ENCODE measurements around the gene LRIF1. TPM values are rescaled to one million over a fixed set of nuclear protein-coding genes. Genes with fewer than 3 reads are reported as not detected.
A peak's percentile ranks its signal among the peaks of the same experiment; 100 is the strongest.
"Not testable (repeated sequence)": the region's sequence is repeated elsewhere in the genome, so short reads cannot be mapped to it uniquely, and the experiment has no call there.

Gene LRIF1
- total RNA-seq, 1 donor from 2014 or later = 8.5 TPM

- DNase-seq (ENCODE audit: low read depth in 2 of 2) = no peak
Observed at GRCh38 chr1:110948038-110948810, 15.5 kb downstream of the LRIF1 start.

- peak; percentile 1 to 32 for DNase-seq (ENCODE audit: low read depth in 2 of 2)
Observed at GRCh38 chr1:110945626-110946025, 18.1 kb downstream of the LRIF1 start.

GRCh38 chr1:110944806-110945205, 18.9 kb downstream of the LRIF1 start:
- no peak for DNase-seq (ENCODE audit: low read depth in 2 of 2)

- no peak for DNase-seq (ENCODE audit: low read depth in 2 of 2)
Observed at GRCh38 chr1:110936567-110936966, 27.2 kb downstream of the LRIF1 start.

GRCh38 chr1:110931097-110931496, 32.6 kb downstream of the LRIF1 start:
- DNase-seq (ENCODE audit: low read depth in 2 of 2) = not testable (repeated sequence)

GRCh38 chr1:110928904-110929303, 34.8 kb downstream of the LRIF1 start:
- no peak for DNase-seq (ENCODE audit: low read depth in 2 of 2)

- DNase-seq (ENCODE audit: low read depth in 2 of 2) = no peak
Observed at GRCh38 chr1:110928191-110928590, 35.5 kb downstream of the LRIF1 start.

- no peak for DNase-seq (ENCODE audit: low read depth in 2 of 2)
Observed at GRCh38 chr1:110927484-110928075, 36.1 kb downstream of the LRIF1 start.

GRCh38 chr1:110921953-110922352, 41.8 kb downstream of the LRIF1 start:
- DNase-seq (ENCODE audit: low read depth in 2 of 2) = no peak

- DNase-seq (ENCODE audit: low read depth in 2 of 2) = no peak
Observed at GRCh38 chr1:110918016-110918415, 45.7 kb downstream of the LRIF1 start.

- peak; percentile 6 to 37 for DNase-seq (ENCODE audit: low read depth in 2 of 2)
Observed at GRCh38 chr1:110916669-110917306, 46.9 kb downstream of the LRIF1 start.

- no peak for DNase-seq (ENCODE audit: low read depth in 2 of 2)
Observed at GRCh38 chr1:110916274-110916668, 47.5 kb downstream of the LRIF1 start.

GRCh38 chr1:110915804-110916203, 47.9 kb downstream of the LRIF1 start:
- no peak for DNase-seq (ENCODE audit: low read depth in 2 of 2)

GRCh38 chr1:110914676-110915075, 49.0 kb downstream of the LRIF1 start:
- no peak for DNase-seq (ENCODE audit: low read depth in 2 of 2)

- no peak for DNase-seq (ENCODE audit: low read depth in 2 of 2)
Observed at GRCh38 chr1:110912784-110913183, 50.9 kb downstream of the LRIF1 start.

- no peak for DNase-seq (ENCODE audit: low read depth in 2 of 2)
Observed at GRCh38 chr1:110903853-110904500, 59.7 kb downstream of the LRIF1 start.

- no peak for DNase-seq (ENCODE audit: low read depth in 2 of 2)
Observed at GRCh38 chr1:110902820-110903463, 60.8 kb downstream of the LRIF1 start.

GRCh38 chr1:110899458-110899843, 64.3 kb downstream of the LRIF1 start:
- DNase-seq (ENCODE audit: low read depth in 2 of 2) = no peak

- DNase-seq (ENCODE audit: low read depth in 2 of 2) = no peak
Observed at GRCh38 chr1:110898734-110899457, 64.8 kb downstream of the LRIF1 start.

GRCh38 chr1:110897681-110898080, 66.0 kb downstream of the LRIF1 start:
- DNase-seq (ENCODE audit: low read depth in 2 of 2) = no peak
